Measurements from ENCODE around the gene EXOSC2. TPM values are rescaled to one million over a fixed set of nuclear protein-coding genes. Genes with fewer than 3 reads are reported as not detected.

EXOSC2 gene
- total RNA-seq, 1 experiment from 2014 or later, result 71.5 TPM

DNA sequence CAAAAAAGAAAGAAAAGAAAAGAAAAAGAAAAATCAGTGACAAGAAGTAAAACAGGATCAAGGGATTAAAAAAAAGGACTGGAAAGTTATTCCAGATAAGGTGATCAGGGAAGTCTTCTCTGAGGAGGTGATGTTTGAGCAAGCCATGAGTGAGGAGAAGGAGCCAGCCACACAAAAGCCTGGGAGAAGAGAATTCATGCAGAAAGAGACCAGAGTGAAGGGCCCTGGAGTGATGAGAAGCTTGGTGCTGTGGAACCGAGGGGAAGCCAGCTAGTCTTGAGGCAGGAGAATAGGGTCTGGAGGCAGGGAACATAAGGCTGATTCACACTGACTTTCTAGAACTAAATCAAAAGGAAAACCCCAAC is 4.0 kb upstream of the EXOSC2 start:
- Histone ChIP-seq H3K27ac (ENCODE audit: low read depth, low read length) (no peak overlapping the region), H3K9me2 (ENCODE audit: insufficient read depth) (no peaks in the 10 kb centered on the region), H3K4me3 (replicated peaks in 1 of 2; ENCODE audit: low read depth in 1 of 2, low read length in 2 of 2) (peak overlapping the region in 1 of 2 experiments; percentile 41; a peak in 2 of 4 replicates), H3K9me3 (ENCODE audit: control insufficient read depth in 1 of 2, insufficient read depth in 1 of 2, low read depth in 1 of 2, low read length in 2 of 2) (peaks cover 0 to 9% of the 10 kb centered on the region in 2 experiments; a peak in 1 of 4 replicates), H3K79me2 (ENCODE audit: insufficient read depth, low read length) (peaks cover 10% of the 10 kb centered on the region), H3K4me2 (ENCODE audit: low read length) (peak overlapping the region; percentile 54), H4K20me1 (ENCODE audit: insufficient read depth) (no peaks in the 10 kb centered on the region), H3K9ac (ENCODE audit: low read length) (no peak overlapping the region), H2AFZ (ENCODE audit: low read depth, low read length, poor library complexity, severe bottlenecking) (peak overlapping the region; percentile 80), H3K36me3 (ENCODE audit: control insufficient read depth in 1 of 2, insufficient read depth in 2 of 2, low read length in 2 of 2) (no peaks in the 10 kb centered on the region; a peak in 1 of 4 replicates), H3K27me3 (ENCODE audit: insufficient read depth, low read length) (no peaks in the 10 kb centered on the region), H3K4me1 (ENCODE audit: control insufficient read depth in 1 of 2, insufficient read depth in 2 of 2, low read length in 2 of 2) (peaks cover 0 to 18% of the 10 kb centered on the region in 2 experiments; a peak in 3 of 4 replicates)
- no peak for DNase-seq (ENCODE audit: low read depth, low spot score)
- ChIA-PET POLR2A (interaction anchor here (1.5 kb wide), 1 partner anchor 12 kb away, joined by 3 read pairs; no protein-coding TSS in a partner anchor), CTCF (interaction anchor here (1.6 kb wide), 1 partner anchor 11 kb away, joined by 4 read pairs; no protein-coding TSS in a partner anchor), RAD21 (ENCODE audit: low non-redundant PET in 1 of 2, low total read pairs in 2 of 2, uncharacterized antibody in 2 of 2, unreplicated experiment in 2 of 2) (no interaction called here)
- TF ChIP-seq, protein P1, sequence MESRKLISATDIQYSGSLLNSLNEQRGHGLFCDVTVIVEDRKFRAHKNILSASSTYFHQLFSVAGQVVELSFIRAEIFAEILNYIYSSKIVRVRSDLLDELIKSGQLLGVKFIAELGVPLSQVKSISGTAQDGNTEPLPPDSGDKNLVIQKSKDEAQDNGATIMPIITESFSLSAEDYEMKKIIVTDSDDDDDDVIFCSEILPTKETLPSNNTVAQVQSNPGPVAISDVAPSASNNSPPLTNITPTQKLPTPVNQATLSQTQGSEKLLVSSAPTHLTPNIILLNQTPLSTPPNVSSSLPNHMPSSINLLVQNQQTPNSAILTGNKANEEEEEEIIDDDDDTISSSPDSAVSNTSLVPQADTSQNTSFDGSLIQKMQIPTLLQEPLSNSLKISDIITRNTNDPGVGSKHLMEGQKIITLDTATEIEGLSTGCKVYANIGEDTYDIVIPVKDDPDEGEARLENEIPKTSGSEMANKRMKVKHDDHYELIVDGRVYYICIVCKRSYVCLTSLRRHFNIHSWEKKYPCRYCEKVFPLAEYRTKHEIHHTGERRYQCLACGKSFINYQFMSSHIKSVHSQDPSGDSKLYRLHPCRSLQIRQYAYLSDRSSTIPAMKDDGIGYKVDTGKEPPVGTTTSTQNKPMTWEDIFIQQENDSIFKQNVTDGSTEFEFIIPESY (IDR thresholded peaks at IDR 0.05; ENCODE audit: extremely low read depth, insufficient replicate concordance, low read length), result no peak
- TF ChIP-seq POLR2A (IDR thresholded peaks at IDR 0.05; ENCODE audit: borderline replicate concordance, extremely low read depth, insufficient read depth, insufficient read length) (no peak), CBX3 (IDR thresholded peaks at IDR 0.05; ENCODE audit: low read depth) (no peak), ZFX (IDR thresholded peaks at IDR 0.05) (no peak), EGR1 (IDR thresholded peaks at IDR 0.05; ENCODE audit: low read depth) (no peak), POLR2AphosphoS5 (IDR thresholded peaks at IDR 0.05; ENCODE audit: low read depth, low read length) (no peak), YY1 (IDR thresholded peaks at IDR 0.05; ENCODE audit: extremely low read depth, insufficient replicate concordance, low read depth, low read length) (no peak), SP1 (IDR thresholded peaks at IDR 0.05; ENCODE audit: low read depth) (no peak), RAD21 (IDR thresholded peaks at IDR 0.05; ENCODE audit: low read depth) (no peak), EZH2 (IDR thresholded peaks at IDR 0.05) (no peak), ELF1 (IDR thresholded peaks at IDR 0.05; ENCODE audit: borderline replicate concordance, low read depth) (no peak), SIN3A (IDR thresholded peaks at IDR 0.05; ENCODE audit: low read depth) (no peak), TCF7L2 (IDR thresholded peaks at IDR 0.05; ENCODE audit: borderline replicate concordance, extremely low read depth, insufficient read depth, insufficient read length) (no peak), ZNF274 (IDR thresholded peaks at IDR 0.05; ENCODE audit: low read depth, low read length) (no peak)
- TF ChIP-seq, protein P2, sequence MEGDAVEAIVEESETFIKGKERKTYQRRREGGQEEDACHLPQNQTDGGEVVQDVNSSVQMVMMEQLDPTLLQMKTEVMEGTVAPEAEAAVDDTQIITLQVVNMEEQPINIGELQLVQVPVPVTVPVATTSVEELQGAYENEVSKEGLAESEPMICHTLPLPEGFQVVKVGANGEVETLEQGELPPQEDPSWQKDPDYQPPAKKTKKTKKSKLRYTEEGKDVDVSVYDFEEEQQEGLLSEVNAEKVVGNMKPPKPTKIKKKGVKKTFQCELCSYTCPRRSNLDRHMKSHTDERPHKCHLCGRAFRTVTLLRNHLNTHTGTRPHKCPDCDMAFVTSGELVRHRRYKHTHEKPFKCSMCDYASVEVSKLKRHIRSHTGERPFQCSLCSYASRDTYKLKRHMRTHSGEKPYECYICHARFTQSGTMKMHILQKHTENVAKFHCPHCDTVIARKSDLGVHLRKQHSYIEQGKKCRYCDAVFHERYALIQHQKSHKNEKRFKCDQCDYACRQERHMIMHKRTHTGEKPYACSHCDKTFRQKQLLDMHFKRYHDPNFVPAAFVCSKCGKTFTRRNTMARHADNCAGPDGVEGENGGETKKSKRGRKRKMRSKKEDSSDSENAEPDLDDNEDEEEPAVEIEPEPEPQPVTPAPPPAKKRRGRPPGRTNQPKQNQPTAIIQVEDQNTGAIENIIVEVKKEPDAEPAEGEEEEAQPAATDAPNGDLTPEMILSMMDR (IDR thresholded peaks at IDR 0.05 in 2 of 3, conservative IDR thresholded peaks at IDR 0.05 in 1 of 3; ENCODE audit: borderline replicate concordance in 1 of 3, insufficient read depth in 1 of 3, low read depth in 2 of 3, low read length in 2 of 3), result no peak
- TF ChIP-seq, protein P3, sequence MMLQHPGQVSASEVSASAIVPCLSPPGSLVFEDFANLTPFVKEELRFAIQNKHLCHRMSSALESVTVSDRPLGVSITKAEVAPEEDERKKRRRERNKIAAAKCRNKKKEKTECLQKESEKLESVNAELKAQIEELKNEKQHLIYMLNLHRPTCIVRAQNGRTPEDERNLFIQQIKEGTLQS (IDR thresholded peaks at IDR 0.05), result no peak
- no peak for ATAC-seq
- no TSS peak for BruUV-seq (replicated peaks)
- intact Hi-C loops (cut with micrococcal nuclease), result no loop called here
